NCI-H446 treated with DMSO at 0.1 percent for 48 hours (cell line): ENCODE results near the gene PTPN22.
A peak's percentile ranks its signal among the peaks of the same experiment; 100 is the strongest.

Experiments
- DNase-seq: peaks from one replicate; lab custom pipeline; 2025; lab: John Stamatoyannopoulos, UW

Gene PTPN22

GRCh38 chr1:113850127-113850796 is 21.2 kb downstream of the PTPN22 start:
- DNase-seq, result no peak

- DNase-seq, result no peak
Measured at GRCh38 chr1:113849072-113849471, 22.4 kb downstream of the PTPN22 start.

- DNase-seq, result no peak
Measured at GRCh38 chr1:113846391-113847035, 25.0 kb downstream of the PTPN22 start.

GRCh38 chr1:113836534-113836933 is 35.0 kb downstream of the PTPN22 start:
- no peak for DNase-seq

- peak; percentile 36 for DNase-seq
Measured at GRCh38 chr1:113835686-113836290, 35.7 kb downstream of the PTPN22 start.

- no peak for DNase-seq
Measured at GRCh38 chr1:113834716-113835115, 36.8 kb downstream of the PTPN22 start.

- DNase-seq, result no peak
Measured at GRCh38 chr1:113830039-113830438, 41.5 kb downstream of the PTPN22 start.

- no peak for DNase-seq
Measured at GRCh38 chr1:113821916-113822315, 49.6 kb downstream of the PTPN22 start.

GRCh38 chr1:113818578-113818977 is 52.9 kb downstream of the PTPN22 start:
- no peak for DNase-seq

- DNase-seq, result no peak
Measured at GRCh38 chr1:113813218-113813617, 58.3 kb downstream of the PTPN22 start.

GRCh38 chr1:113812661-113813135 is 58.8 kb downstream of the PTPN22 start:
- no peak for DNase-seq

- peak; percentile 99 for DNase-seq
Measured at GRCh38 chr1:113811888-113812660, 59.4 kb downstream of the PTPN22 start, which contains the start of gene RSBN1. TSS of gene RSBN1 (minus strand) at chr1:113812476. CDS start at chr1:113812412, 64 bp downstream.

- DNase-seq, result no peak
Measured at GRCh38 chr1:113811156-113811887, 60.2 kb downstream of the PTPN22 start.

GRCh38 chr1:113809670-113810602 is 61.6 kb downstream of the PTPN22 start:
- DNase-seq, result no peak

GRCh38 chr1:113808450-113809195 is 62.9 kb downstream of the PTPN22 start:
- no peak for DNase-seq

GRCh38 chr1:113805639-113806038 is 65.9 kb downstream of the PTPN22 start:
- no peak for DNase-seq

- no peak for DNase-seq
Measured at GRCh38 chr1:113805256-113805531, 66.3 kb downstream of the PTPN22 start.

- no peak for DNase-seq
Measured at GRCh38 chr1:113804421-113805255, 66.9 kb downstream of the PTPN22 start.

GRCh38 chr1:113802367-113803007 is 69.0 kb downstream of the PTPN22 start:
- DNase-seq, result no peak
